Measurements from ENCODE around the gene CORIN.

Gene CORIN

GRCh38 chr4:47744253-47744652, 93.6 kb downstream of the CORIN start:
- no peak for TF ChIP-seq POU6F1 (CRISPR knock-in tag; IDR thresholded peaks at IDR 0.05; ENCODE audit: borderline replicate concordance, low read depth)
- no peak for TF ChIP-seq TCF4 (CRISPR knock-in tag; IDR thresholded peaks at IDR 0.05; ENCODE audit: borderline replicate concordance)
- no peak for TF ChIP-seq CREB5 (CRISPR knock-in tag; IDR thresholded peaks at IDR 0.05; ENCODE audit: low read depth)
- TF ChIP-seq TSHZ2 (CRISPR knock-in tag; IDR thresholded peaks at IDR 0.05), result no peak
- no peak for TF ChIP-seq ISL1 (CRISPR knock-in tag; IDR thresholded peaks at IDR 0.05)
- TF ChIP-seq CSDC2 (CRISPR knock-in tag; IDR thresholded peaks at IDR 0.05), result no peak
- TF ChIP-seq ESRRG (CRISPR knock-in tag; IDR thresholded peaks at IDR 0.05), result no peak
- no peak for TF ChIP-seq BACH2 (CRISPR knock-in tag; IDR thresholded peaks at IDR 0.05; ENCODE audit: borderline replicate concordance)
- TF ChIP-seq SNAI2 (CRISPR knock-in tag; IDR thresholded peaks at IDR 0.05), result no peak
- no peak for TF ChIP-seq CSRNP3 (CRISPR knock-in tag; IDR thresholded peaks at IDR 0.05)
- TF ChIP-seq PPARA (CRISPR knock-in tag; IDR thresholded peaks at IDR 0.05; ENCODE audit: borderline replicate concordance), result no peak
- TF ChIP-seq TOX (CRISPR knock-in tag; IDR thresholded peaks at IDR 0.05; ENCODE audit: borderline replicate concordance), result no peak
- no peak for TF ChIP-seq ZNF565 (CRISPR knock-in tag; conservative IDR thresholded peaks at IDR 0.05; ENCODE audit: low read depth)
- no peak for TF ChIP-seq PATZ1 (CRISPR knock-in tag; IDR thresholded peaks at IDR 0.05; ENCODE audit: borderline replicate concordance)
- TF ChIP-seq ZFP30 (CRISPR knock-in tag; IDR thresholded peaks at IDR 0.05), result no peak
- no peak for TF ChIP-seq ZNF8 (CRISPR knock-in tag; IDR thresholded peaks at IDR 0.05)
- no peak for TF ChIP-seq ZFP3 (CRISPR knock-in tag; IDR thresholded peaks at IDR 0.05)
- TF ChIP-seq GLIS3 (CRISPR knock-in tag; IDR thresholded peaks at IDR 0.05), result no peak
- no peak for ATAC-seq

- TF ChIP-seq ZC3H10 (CRISPR knock-in tag; IDR thresholded peaks at IDR 0.05) (no peak), BACH2 (CRISPR knock-in tag; IDR thresholded peaks at IDR 0.05; ENCODE audit: borderline replicate concordance) (no peak), ZNF565 (CRISPR knock-in tag; conservative IDR thresholded peaks at IDR 0.05; ENCODE audit: low read depth) (no peak), CREB5 (CRISPR knock-in tag; IDR thresholded peaks at IDR 0.05; ENCODE audit: low read depth) (no peak), ZFP30 (CRISPR knock-in tag; IDR thresholded peaks at IDR 0.05) (no peak), ARNTL (CRISPR knock-in tag; IDR thresholded peaks at IDR 0.05; ENCODE audit: borderline replicate concordance, low read depth) (no peak), ZNF8 (CRISPR knock-in tag; IDR thresholded peaks at IDR 0.05) (no peak), ESRRG (CRISPR knock-in tag; IDR thresholded peaks at IDR 0.05) (no peak), ISL1 (CRISPR knock-in tag; IDR thresholded peaks at IDR 0.05) (no peak), CSDC2 (CRISPR knock-in tag; IDR thresholded peaks at IDR 0.05) (no peak), TCF4 (CRISPR knock-in tag; IDR thresholded peaks at IDR 0.05; ENCODE audit: borderline replicate concordance) (no peak), GLIS3 (CRISPR knock-in tag; IDR thresholded peaks at IDR 0.05) (no peak), RARB (CRISPR knock-in tag; IDR thresholded peaks at IDR 0.05) (no peak), PATZ1 (CRISPR knock-in tag; IDR thresholded peaks at IDR 0.05; ENCODE audit: borderline replicate concordance) (no peak)
- no peak for ATAC-seq
Measured at GRCh38 chr4:47741200-47741599, 96.7 kb downstream of the CORIN start.

Measured in SK-N-SH treated with all-trans-retinoic acid at 6 μM for 48 hours (cell line).